DMS153 treated with DMSO at 0.1 percent for 48 hours (cell line): ENCODE data around the gene DCAF7.

Experiments
- DNase-seq: peaks from one replicate; lab custom pipeline; 2025; ENCODE audit not compliant: unreplicated experiment; lab: John Stamatoyannopoulos, UW

DCAF7 gene

GRCh38 chr17:63524051-63524450 lies 26.2 kb upstream of the DCAF7 start:
- DNase-seq = no peak

- DNase-seq = no peak
Measured at GRCh38 chr17:63525190-63525946, 24.9 kb upstream of the DCAF7 start.

DNA sequence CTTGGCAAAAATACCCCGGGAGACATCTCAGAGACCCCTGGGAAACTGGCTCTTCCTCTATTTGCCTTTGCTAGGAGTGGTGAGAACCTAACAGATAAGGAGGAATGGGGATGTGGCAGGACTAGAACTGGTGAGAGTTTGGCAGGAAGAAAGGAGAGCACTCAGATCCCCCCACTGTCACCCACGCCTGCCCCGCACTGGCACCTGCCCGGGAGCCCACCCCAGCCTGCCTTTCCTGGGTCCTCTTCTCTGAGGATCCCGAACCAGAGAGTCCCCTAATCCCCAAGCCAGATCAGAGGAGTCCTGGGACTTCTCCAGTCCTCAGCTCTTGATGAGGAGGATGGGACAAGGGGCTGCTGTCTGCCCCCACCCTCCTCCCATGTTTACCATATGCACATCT lies 23.4 kb upstream of the DCAF7 start:
- no peak for DNase-seq

DNA sequence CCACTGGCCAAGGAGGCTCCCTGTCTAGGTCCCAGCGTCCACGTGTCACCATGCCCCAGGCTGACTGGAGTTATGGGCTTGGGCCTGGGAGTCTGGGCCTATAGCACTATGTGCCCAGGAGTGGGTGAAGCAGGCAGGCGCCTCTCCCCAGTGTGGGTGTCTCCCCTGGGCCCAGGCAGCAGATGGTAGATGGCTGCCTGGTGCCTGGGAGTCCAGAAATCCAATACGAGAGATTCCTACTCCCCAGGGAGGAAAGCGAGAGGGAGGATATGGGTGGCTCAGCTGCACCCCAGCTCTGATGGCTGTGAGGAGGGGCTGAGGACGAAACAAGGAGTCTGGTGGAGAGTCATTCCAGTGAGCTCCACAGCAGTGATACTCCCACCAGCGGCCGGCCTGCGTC lies 22.1 kb upstream of the DCAF7 start:
- no peak for DNase-seq

DNA sequence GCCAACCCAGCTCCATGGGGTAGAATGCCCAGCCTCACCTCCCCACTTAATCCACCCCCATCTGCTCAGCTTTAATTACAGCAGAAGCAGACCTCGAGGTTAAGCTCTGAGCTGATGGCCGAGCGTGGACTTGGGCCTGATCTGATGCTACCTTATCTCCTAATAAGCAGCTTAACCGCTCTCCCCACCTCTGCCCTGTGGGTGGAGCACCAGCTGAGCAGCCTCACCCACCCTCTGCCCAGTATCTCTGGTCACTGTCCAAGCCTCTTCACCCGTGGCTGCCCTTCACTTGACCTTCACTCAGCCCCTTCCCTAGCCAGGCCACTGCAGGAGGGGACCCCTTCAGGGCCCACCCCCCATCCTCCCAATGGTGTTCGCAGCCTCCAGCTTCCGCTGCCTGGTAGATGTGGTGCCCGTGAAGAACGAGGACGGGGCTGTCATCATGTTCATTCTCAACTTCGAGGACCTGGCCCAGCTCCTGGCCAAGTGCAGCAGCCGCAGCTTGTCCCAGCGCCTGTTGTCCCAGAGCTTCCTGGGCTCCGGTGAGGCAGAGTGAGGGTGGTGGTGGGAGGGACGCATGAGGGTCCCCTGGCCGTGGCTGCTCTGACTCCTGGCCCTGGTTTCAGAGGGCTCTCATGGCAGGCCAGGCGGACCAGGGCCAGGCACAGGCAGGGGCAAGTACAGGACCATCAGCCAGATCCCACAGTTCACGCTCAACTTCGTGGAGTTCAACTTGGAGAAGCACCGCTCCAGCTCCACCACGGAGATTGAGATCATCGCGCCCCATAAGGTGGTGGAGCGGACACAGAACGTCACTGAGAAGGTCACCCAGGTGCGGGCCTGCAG lies 20.3 kb upstream of the DCAF7 start:
- no peak for DNase-seq

GRCh38 chr17:63530557-63531021 lies 19.7 kb upstream of the DCAF7 start:
- no peak for DNase-seq

DNA sequence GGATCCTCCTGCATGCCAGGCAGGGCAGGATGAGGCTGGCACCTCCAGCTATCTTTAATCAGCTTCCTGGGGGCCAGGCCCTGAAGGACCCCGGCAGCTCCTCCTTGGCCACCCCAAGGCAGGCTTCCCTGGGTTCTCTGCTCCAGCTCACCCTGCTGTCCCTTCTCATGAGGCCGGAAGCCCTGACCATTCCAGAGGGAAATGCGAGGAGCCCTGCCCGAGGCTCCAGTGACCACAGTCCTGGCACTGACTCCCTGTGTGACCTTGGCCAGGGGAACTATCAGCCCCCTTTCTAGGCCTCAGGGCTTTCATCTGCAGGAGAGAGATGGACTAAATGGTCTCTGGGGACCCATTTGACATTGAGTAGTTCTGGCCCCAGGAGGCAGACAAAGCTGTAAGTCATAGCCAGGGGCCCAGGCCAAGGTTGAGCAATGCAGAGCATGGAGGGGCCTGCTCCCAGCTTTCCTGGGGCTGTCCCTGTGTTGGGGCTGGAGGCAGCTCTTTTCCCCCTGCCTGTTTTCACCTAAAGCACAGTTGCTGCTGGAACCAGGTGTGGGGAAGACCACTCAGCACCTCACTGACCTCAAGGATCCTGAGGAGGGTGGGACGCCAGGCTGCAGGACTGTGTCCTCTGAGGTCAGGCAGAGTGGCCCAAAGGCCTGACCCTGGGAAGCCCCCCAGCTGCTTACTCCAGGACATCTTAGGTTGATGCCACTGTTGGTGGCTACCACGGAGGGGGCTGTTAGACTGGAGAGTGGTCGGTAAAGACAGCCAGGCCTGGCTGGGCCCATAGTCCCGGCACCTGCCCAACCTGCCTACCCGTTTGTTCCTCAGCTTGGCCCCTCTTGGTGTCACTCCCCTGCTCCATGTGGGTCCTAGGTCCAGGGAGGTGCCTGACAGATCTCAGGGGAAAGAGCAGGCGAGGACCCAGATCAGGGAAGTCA lies 19.0 kb upstream of the DCAF7 start:
- DNase-seq = no peak

GRCh38 chr17:63533433-63534077 lies 16.7 kb upstream of the DCAF7 start:
- DNase-seq = no peak

DNA sequence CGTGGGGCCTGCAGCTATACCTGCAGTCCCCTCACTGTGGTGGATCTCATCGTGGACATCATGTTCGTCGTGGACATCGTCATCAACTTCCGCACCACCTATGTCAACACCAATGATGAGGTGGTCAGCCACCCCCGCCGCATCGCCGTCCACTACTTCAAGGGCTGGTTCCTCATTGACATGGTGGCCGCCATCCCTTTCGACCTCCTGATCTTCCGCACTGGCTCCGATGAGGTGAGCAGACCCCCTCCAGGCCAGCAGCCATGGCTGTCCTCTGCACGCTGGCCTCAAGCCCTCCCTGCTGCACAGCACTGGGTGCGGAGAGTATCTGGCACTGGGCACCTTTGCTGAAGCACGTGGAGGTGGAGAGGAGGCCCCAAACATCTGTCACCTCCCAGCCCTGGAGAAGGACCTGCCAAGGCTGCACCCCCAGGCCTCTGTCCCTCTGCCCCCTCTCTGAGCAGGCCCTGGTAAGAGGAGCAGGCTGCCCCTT lies 16.2 kb upstream of the DCAF7 start:
- no peak for DNase-seq

- no peak for DNase-seq
Measured at GRCh38 chr17:63534816-63535455, 15.3 kb upstream of the DCAF7 start.

- no peak for DNase-seq
Measured at GRCh38 chr17:63535640-63536039, 14.6 kb upstream of the DCAF7 start.

- DNase-seq = no peak
Measured at GRCh38 chr17:63537001-63537400, 13.3 kb upstream of the DCAF7 start.

DNA sequence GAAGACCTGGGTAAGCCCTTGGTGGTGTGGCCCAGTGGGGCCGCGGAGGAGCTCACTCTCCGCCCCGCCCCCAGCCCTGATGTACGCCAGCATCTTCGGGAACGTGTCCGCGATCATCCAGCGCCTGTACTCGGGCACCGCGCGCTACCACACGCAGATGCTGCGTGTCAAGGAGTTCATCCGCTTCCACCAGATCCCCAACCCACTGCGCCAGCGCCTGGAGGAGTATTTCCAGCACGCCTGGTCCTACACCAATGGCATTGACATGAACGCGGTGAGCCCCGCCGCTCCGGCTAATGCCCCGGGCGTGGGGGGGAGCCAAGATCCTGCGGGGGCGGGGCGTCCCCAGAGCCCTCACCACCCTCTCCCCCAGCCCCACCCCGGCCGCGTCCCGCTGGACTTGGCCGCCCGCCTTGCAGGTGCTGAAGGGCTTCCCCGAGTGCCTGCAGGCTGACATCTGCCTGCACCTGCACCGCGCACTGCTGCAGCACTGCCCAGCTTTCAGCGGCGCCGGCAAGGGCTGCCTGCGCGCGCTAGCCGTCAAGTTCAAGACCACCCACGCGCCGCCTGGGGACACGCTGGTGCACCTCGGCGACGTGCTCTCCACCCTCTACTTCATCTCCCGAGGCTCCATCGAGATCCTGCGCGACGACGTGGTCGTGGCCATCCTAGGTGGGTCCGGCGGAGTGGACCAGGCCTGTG lies 12.1 kb upstream of the DCAF7 start:
- DNase-seq = no peak

- DNase-seq = no peak
Measured at GRCh38 chr17:63538693-63539595, 11.3 kb upstream of the DCAF7 start.

DNA sequence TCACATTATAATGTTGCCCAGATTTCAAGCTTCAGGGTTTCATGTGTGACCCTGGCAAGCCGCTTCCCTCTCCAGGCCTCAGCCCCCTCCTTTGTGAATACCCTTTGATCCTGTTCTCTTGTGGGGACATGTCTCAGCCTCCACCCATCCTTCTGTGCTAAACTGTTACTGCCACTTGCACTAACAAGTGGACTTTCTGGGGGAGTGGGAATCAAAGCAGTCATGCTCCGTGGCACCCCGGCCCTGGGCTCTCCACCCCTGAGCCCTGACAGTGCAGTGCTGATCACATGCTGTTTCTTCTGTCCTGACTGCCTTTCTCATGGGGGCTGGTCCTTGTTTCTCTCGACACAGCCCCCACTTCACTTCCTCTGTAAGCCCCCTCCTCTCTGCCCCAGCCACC lies 9.7 kb upstream of the DCAF7 start:
- DNase-seq = no peak

- DNase-seq = no peak
Measured at GRCh38 chr17:63542218-63542545, 8.1 kb upstream of the DCAF7 start.

DNA sequence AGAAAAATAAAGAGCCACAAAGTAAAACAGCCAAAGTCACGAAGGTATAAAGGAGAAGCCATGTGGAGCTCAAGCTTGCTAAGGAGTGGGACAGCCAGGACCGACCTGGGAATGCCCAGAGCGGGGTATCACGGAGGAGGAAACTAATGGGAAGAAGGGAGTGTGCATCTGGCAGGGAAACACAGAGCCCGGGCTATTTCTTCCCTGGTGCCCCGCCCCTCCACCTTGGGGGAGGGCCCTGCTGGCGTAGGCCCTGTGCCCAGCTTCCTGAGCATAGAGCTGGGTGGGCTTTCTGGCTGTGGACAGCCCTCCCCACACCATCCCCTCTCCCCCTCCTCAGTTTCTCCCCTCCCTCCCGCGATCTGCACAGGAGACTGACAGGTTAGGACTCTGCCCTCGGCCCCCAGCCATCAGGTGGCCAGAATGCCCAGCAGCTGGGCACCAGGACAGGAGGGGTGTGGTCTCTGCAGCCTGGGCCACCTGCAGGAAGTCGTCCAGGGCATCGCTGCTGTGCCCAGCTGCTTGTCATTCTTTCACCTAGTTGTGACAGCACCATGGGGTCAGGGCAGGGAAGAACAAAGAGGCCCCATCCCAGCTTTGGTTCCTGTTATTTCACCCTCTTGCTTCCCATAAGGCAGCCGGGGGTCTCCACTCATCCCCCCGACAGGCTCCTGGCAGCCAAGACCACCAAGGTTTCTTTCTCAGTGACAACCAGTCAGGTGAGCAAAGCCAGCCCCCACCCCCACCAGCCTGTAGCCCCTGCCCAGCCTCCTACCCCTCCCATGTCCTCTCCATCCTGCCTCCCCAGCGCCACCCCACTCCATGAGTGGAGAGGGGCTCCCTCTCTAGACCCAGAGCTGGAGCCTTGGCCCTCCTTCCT lies 7.1 kb upstream of the DCAF7 start:
- peak; percentile 22 for DNase-seq
